ENCODE measurements around the gene SMAP1. TPM values are rescaled to one million over a fixed set of nuclear protein-coding genes. Genes with fewer than 3 reads are reported as not detected.

The SMAP1 gene
- total RNA-seq, 1 experiment from 2014 or later = 36.1 TPM

GRCh38 chr6:70663881-70664466, 3.7 kb upstream of the SMAP1 start:
- intact Hi-C loops (cut with micrococcal nuclease; ENCODE audit: unreplicated experiment) = no loop called here
- H3K27me3 Mint-ChIP-seq (ENCODE audit: insufficient read depth, unreplicated experiment) = no peaks in the 10 kb centered on the region
- TF ChIP-seq CTCF (IDR thresholded peaks at IDR 0.05; ENCODE audit: insufficient read depth in 1 of 2, low read depth in 1 of 2, low read length in 1 of 2, severe bottlenecking in 1 of 2, unreplicated experiment in 1 of 2) = no peak
- H3K4me3 ChIP-seq (ENCODE audit: low read depth, low read length) = no peak overlapping the region
- H3K9me3 ChIP-seq = no peaks in the 10 kb centered on the region
- no peaks in the 10 kb centered on the region for H3K36me3 ChIP-seq (ENCODE audit: control insufficient read depth, insufficient read depth, low read length)
- CTCF ChIA-PET = no interaction called here
- DNase-seq = no peak
- peaks cover 12% of the 10 kb centered on the region for H3K36me3 Mint-ChIP-seq (ENCODE audit: insufficient read depth, unreplicated experiment)
- no peaks in the 10 kb centered on the region for H3K9me3 Mint-ChIP-seq (ENCODE audit: unreplicated experiment)
- H3K4me1 Mint-ChIP-seq (ENCODE audit: low read depth, unreplicated experiment) = no peaks in the 10 kb centered on the region
- H3K4me1 ChIP-seq = peaks cover 8% of the 10 kb centered on the region
- no TSS peak for BruUV-seq (replicated peaks)
- H3K27me3 ChIP-seq (replicated peaks; ENCODE audit: control insufficient read depth, insufficient read depth, low read length) = no peaks in the 10 kb centered on the region
- H3K4me3 Mint-ChIP-seq (ENCODE audit: unreplicated experiment) = no peak overlapping the region
- no peak overlapping the region for H3K27ac Mint-ChIP-seq (ENCODE audit: unreplicated experiment)
- POLR2A ChIA-PET = no interaction called here

- Mint-ChIP-seq H3K9me3 (ENCODE audit: unreplicated experiment) (no peaks in the 10 kb centered on the region), H3K27me3 (ENCODE audit: insufficient read depth, unreplicated experiment) (no peaks in the 10 kb centered on the region), H3K4me1 (ENCODE audit: low read depth, unreplicated experiment) (peaks cover 7% of the 10 kb centered on the region), H3K4me3 (ENCODE audit: unreplicated experiment) (peak overlapping the region; percentile 82), H3K27ac (ENCODE audit: unreplicated experiment) (peak overlapping the region; percentile 74), H3K36me3 (ENCODE audit: insufficient read depth, unreplicated experiment) (peaks cover 12% of the 10 kb centered on the region)
- H3K4me1 ChIP-seq = peaks cover 14% of the 10 kb centered on the region
- H3K4me3 ChIP-seq (ENCODE audit: low read depth, low read length) = peak overlapping the region; percentile 96; the same call in 1 of the 2 replicates
- H3K9me3 ChIP-seq = no peaks in the 10 kb centered on the region
- no peak for DNase-seq
- ChIA-PET POLR2A (interaction anchor here (1.2 to 2.2 kb wide), 2 partner anchors 100 to 254 kb away, joined by 5 to 13 read pairs; partner anchors contain the start of genes FAM135A and SDHAF4), CTCF (no interaction called here)
- BruUV-seq (replicated peaks) = no TSS peak
- no peaks in the 10 kb centered on the region for H3K27me3 ChIP-seq (replicated peaks; ENCODE audit: control insufficient read depth, insufficient read depth, low read length)
- intact Hi-C loops (cut with micrococcal nuclease; ENCODE audit: unreplicated experiment) = loop anchor here (1.0 kb wide), 1 partner anchor 119 kb away; no protein-coding TSS in a partner anchor
- no peaks in the 10 kb centered on the region for H3K36me3 ChIP-seq (ENCODE audit: control insufficient read depth, insufficient read depth, low read length)
- TF ChIP-seq CTCF (IDR thresholded peaks at IDR 0.05; ENCODE audit: insufficient read depth in 1 of 2, low read depth in 1 of 2, low read length in 1 of 2, severe bottlenecking in 1 of 2, unreplicated experiment in 1 of 2) = no peak
Observed at GRCh38 chr6:70666706-70667105, 977 bp upstream of the SMAP1 start.

GRCh38 chr6:70667256-70667710, 400 bp upstream of the SMAP1 start:
- Histone ChIP-seq H3K4me1 (peaks cover 14% of the 10 kb centered on the region), H3K36me3 (ENCODE audit: control insufficient read depth, insufficient read depth, low read length) (no peaks in the 10 kb centered on the region), H3K9me3 (no peaks in the 10 kb centered on the region), H3K27me3 (replicated peaks; ENCODE audit: control insufficient read depth, insufficient read depth, low read length) (no peaks in the 10 kb centered on the region), H3K4me3 (ENCODE audit: low read depth, low read length) (peak overlapping the region; percentile 96)
- peak overlapping the region; percentile 82 for H3K4me3 Mint-ChIP-seq (ENCODE audit: unreplicated experiment)
- intact Hi-C loops (cut with micrococcal nuclease; ENCODE audit: unreplicated experiment) = loop anchor here (1.0 kb wide), 1 partner anchor 120 kb away; no protein-coding TSS in a partner anchor
- ChIA-PET POLR2A (interaction anchor here (0.6 to 2.2 kb wide), 3 partner anchors 10 to 254 kb away, joined by 4 to 13 read pairs (median 5); partner anchors contain the start of genes FAM135A and SDHAF4), CTCF (interaction anchor here (0.6 to 1.9 kb wide), 2 partner anchors 18 to 350 kb away, joined by 3 to 12 read pairs; no protein-coding TSS in a partner anchor)
- DNase-seq = no peak
- H3K27ac Mint-ChIP-seq (ENCODE audit: unreplicated experiment) = peak overlapping the region; percentile 74
- no peaks in the 10 kb centered on the region for H3K27me3 Mint-ChIP-seq (ENCODE audit: insufficient read depth, unreplicated experiment)
- H3K9me3 Mint-ChIP-seq (ENCODE audit: unreplicated experiment) = no peaks in the 10 kb centered on the region
- H3K36me3 Mint-ChIP-seq (ENCODE audit: insufficient read depth, unreplicated experiment) = peaks cover 12% of the 10 kb centered on the region
- TF ChIP-seq CTCF (IDR thresholded peaks at IDR 0.05; ENCODE audit: insufficient read depth in 1 of 2, low read depth in 1 of 2, low read length in 1 of 2, severe bottlenecking in 1 of 2, unreplicated experiment in 1 of 2) = no peak
- TSS peak; percentile 83 for BruUV-seq (replicated peaks)
- H3K4me1 Mint-ChIP-seq (ENCODE audit: low read depth, unreplicated experiment) = peaks cover 7% of the 10 kb centered on the region

All from Caco-2 (cell line).